ENCODE data around the gene MAD1L1. TPM values are rescaled to one million over a fixed set of nuclear protein-coding genes. Genes with fewer than 3 reads are reported as not detected.

The MAD1L1 gene
- total and polyA plus RNA-seq, 2 of the 13 experiments (the other 11 are each of a cell fraction or from before 2014, with no cell fraction given) = 17.4 to 64.7 TPM

- TF ChIP-seq HMGXB3 (CRISPR knock-in tag; IDR thresholded peaks at IDR 0.05; ENCODE audit: borderline replicate concordance) (no peak), TIGD3 (CRISPR knock-in tag; IDR thresholded peaks at IDR 0.05; ENCODE audit: borderline replicate concordance) (no peak), ZKSCAN8 (CRISPR knock-in tag; IDR thresholded peaks at IDR 0.05; ENCODE audit: borderline replicate concordance) (no peak), ZFP41 (CRISPR knock-in tag; IDR thresholded peaks at IDR 0.05; ENCODE audit: borderline replicate concordance) (no peak)
- TF ChIP-seq, protein P1, sequence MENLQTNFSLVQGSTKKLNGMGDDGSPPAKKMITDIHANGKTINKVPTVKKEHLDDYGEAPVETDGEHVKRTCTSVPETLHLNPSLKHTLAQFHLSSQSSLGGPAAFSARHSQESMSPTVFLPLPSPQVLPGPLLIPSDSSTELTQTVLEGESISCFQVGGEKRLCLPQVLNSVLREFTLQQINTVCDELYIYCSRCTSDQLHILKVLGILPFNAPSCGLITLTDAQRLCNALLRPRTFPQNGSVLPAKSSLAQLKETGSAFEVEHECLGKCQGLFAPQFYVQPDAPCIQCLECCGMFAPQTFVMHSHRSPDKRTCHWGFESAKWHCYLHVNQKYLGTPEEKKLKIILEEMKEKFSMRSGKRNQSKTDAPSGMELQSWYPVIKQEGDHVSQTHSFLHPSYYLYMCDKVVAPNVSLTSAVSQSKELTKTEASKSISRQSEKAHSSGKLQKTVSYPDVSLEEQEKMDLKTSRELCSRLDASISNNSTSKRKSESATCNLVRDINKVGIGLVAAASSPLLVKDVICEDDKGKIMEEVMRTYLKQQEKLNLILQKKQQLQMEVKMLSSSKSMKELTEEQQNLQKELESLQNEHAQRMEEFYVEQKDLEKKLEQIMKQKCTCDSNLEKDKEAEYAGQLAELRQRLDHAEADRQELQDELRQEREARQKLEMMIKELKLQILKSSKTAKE (CRISPR knock-in tag; IDR thresholded peaks at IDR 0.05; ENCODE audit: borderline replicate concordance) = no peak
Measured at GRCh38 chr7:1943326-1943725, 289.4 kb downstream of the MAD1L1 start (continued).

Data from HepG2 (cell line).